GM23338 (cell line): Measurements from ENCODE around the gene GRIPAP1. TPM values are rescaled to one million over a fixed set of nuclear protein-coding genes. Genes with fewer than 3 reads are reported as not detected.

Source experiments
- ATAC-seq: fragments of 200-7000 bp; cut with Tn5 transposase; 3 replicates; pipeline ENCODE4 v1.9.1; 2020
- DNase-seq: peaks from one replicate; pipeline ENCODE4 v3.0.0-alpha.2; 2015; ENCODE audit warnings: low spot score
- H2AFZ ChIP-seq: fragments of 200-600 bp; sonication (generic); 2 replicates; pipeline ENCODE4 v1.8.0; 2016; ENCODE audit warnings: antibody characterized with exemption, mild to moderate bottlenecking, moderate library complexity
- H3F3A ChIP-seq: fragments of 200-600 bp; sonication (generic); replicated peaks from 2 replicates; pipeline ENCODE4 v1.8.0; 2017; ENCODE audit warnings: antibody characterized with exemption, mixed run types, low read depth
- H3K27ac ChIP-seq: fragments of 200-600 bp; sonication (generic); 2 replicates; pipeline ENCODE4 v1.6.1; 2016; ENCODE audit warnings: low read depth
- H3K27me3 ChIP-seq: fragments of 200-600 bp; sonication (generic); 2 replicates; pipeline ENCODE4 v1.8.0; 2016; ENCODE audit warnings: mild to moderate bottlenecking, mixed run types, moderate library complexity; ENCODE audit not compliant: insufficient read depth
- H3K36me3 ChIP-seq: fragments of 200-600 bp; sonication (generic); 2 replicates; pipeline ENCODE4 v1.8.0; 2016; ENCODE audit warnings: mild to moderate bottlenecking; ENCODE audit not compliant: insufficient read depth
- H3K4me1 ChIP-seq: fragments of 200-600 bp; sonication (generic); 2 replicates; pipeline ENCODE4 v1.8.0; 2016; ENCODE audit warnings: mild to moderate bottlenecking, moderate library complexity; ENCODE audit not compliant: insufficient read depth
- H3K4me2 ChIP-seq: fragments of 200-600 bp; sonication (generic); 2 replicates; pipeline ENCODE4 v1.7.1; 2017; ENCODE audit warnings: mixed run types
- H3K4me3 ChIP-seq: fragments of 200-600 bp; sonication (generic); 2 replicates; pipeline ENCODE4 v1.6.1; 2016; ENCODE audit warnings: mixed run types
- H3K79me2 ChIP-seq: fragments of 200-600 bp; sonication (generic); replicated peaks from 2 replicates; pipeline ENCODE4 v1.8.0; 2017; ENCODE audit warnings: mild to moderate bottlenecking; ENCODE audit not compliant: insufficient read depth
- H3K9me2 ChIP-seq: fragments of 200-600 bp; sonication (generic); 2 replicates; pipeline ENCODE4 v1.8.0; 2017; ENCODE audit not compliant: insufficient read depth
- H4K20me1 ChIP-seq: fragments of 200-600 bp; sonication (generic); replicated peaks from 2 replicates; pipeline ENCODE4 v1.8.0; 2017; ENCODE audit warnings: mild to moderate bottlenecking; ENCODE audit not compliant: insufficient read depth
- H3K27ac Mint-ChIP-seq: 2 replicates; pipeline ENCODE4 v1.8.0; 2020; ENCODE audit warnings: inconsistent platforms, mild to moderate bottlenecking, moderate library complexity, mixed read lengths
- H3K27me3 Mint-ChIP-seq: 3 replicates; pipeline ENCODE4 v1.8.0; 2022; ENCODE audit warnings: low read depth, mild to moderate bottlenecking, moderate library complexity, mixed read lengths, inconsistent platforms; ENCODE audit not compliant: insufficient read depth, poor library complexity
- H3K36me3 Mint-ChIP-seq: 3 replicates; pipeline ENCODE4 v1.8.0; 2021; ENCODE audit warnings: low read depth, mild to moderate bottlenecking, inconsistent platforms, moderate library complexity, mixed read lengths
- H3K4me1 Mint-ChIP-seq: 3 replicates; pipeline ENCODE4 v1.8.0; 2020; ENCODE audit warnings: mild to moderate bottlenecking, inconsistent platforms, mixed read lengths
- H3K4me3 Mint-ChIP-seq: 3 replicates; pipeline ENCODE4 v1.8.0; 2021; ENCODE audit warnings: moderate library complexity, mild to moderate bottlenecking, inconsistent platforms, mixed read lengths
- H3K9me3 Mint-ChIP-seq: 3 replicates; pipeline ENCODE4 v1.8.0; 2020; ENCODE audit warnings: moderate library complexity, mild to moderate bottlenecking, inconsistent platforms, mixed read lengths
- CREB1 ChIP-seq: fragments of 250-450 bp; sonication (Bioruptor Pico); IDR thresholded peaks from 2 replicates; pipeline ENCODE4 v1.5.0; 2020; ENCODE audit warnings: low read depth, mild to moderate bottlenecking, moderate library complexity
- POLR2AphosphoS5 ChIP-seq: IDR thresholded peaks from 2 replicates; pipeline ENCODE4 v1.6.1; 2016; ENCODE audit warnings: antibody characterized with exemption, low read depth
- STAT1 ChIP-seq: IDR thresholded peaks from one replicate; pipeline ENCODE4 v1.6.1; 2016; ENCODE audit warnings: antibody characterized with exemption; ENCODE audit not compliant: unreplicated experiment
- ZNF331 ChIP-seq: fragments of 250-450 bp; sonication (Bioruptor Pico); IDR thresholded peaks from 2 replicates; pipeline ENCODE4 v1.5.0; 2020; ENCODE audit warnings: low read depth, mild to moderate bottlenecking, moderate library complexity
- polyA plus RNA-seq: library from polyadenylated mRNA; unstranded; fragments of >200 nt; fragmentation: Nextera tagmentation; extraction: Ambion mirVana; gene quantifications from 2 replicates; pipeline ENCODE4 v1.2.1, GENCODE V29; 2016
- total RNA-seq: library from RNA; depleted of rRNA; stranded (reverse); fragments of >200 nt; shearing (Covaris generic); gene quantifications from 2 replicates; pipeline ENCODE4 v1.2.3, GENCODE V29; 2014
- TF ChIP-seq, protein P1 (sequence below): fragments of 250-450 bp; sonication (Bioruptor Pico); IDR thresholded peaks from 2 replicates; pipeline ENCODE4 v1.5.0; 2020; ENCODE audit warnings: mild to moderate bottlenecking, moderate library complexity
- TF ChIP-seq, protein P2 (sequence below), 2 experiments: fragments of 200-600 bp in 1 of 2; sonication (generic) in 1 of 2; conservative IDR thresholded peaks; 2 replicates each; pipeline versions ENCODE4 v1.5.1 to v1.6.1; 2016 to 2017; ENCODE audit warnings: antibody characterized with exemption in 2 of 2, low read depth in 2 of 2, mild to moderate bottlenecking in 2 of 2, moderate library complexity in 1 of 2

Gene GRIPAP1
- total and polyA plus RNA-seq, 2 experiments from 2014 or later, result 39.1 to 62.2 TPM

GRCh38 chrX:48960291-48960690, 41.8 kb downstream of the GRIPAP1 start:
- Mint-ChIP-seq H3K4me3 (no peak overlapping the region), H3K4me1 (peaks cover 11% of the 10 kb centered on the region; the same call in 2 of the 3 replicates), H3K9me3 (no peaks in the 10 kb centered on the region), H3K36me3 (peaks cover 10% of the 10 kb centered on the region; the same call in 2 of the 3 replicates), H3K27ac (no peak overlapping the region), H3K27me3 (peaks cover 11% of the 10 kb centered on the region)
- Histone ChIP-seq H3K36me3 (no peaks in the 10 kb centered on the region), H3K9me2 (no peaks in the 10 kb centered on the region), H3K27me3 (no peaks in the 10 kb centered on the region), H3K79me2 (peaks cover 18% of the 10 kb centered on the region), H3F3A (no peaks in the 10 kb centered on the region), H2AFZ (no peak overlapping the region), H4K20me1 (no peaks in the 10 kb centered on the region; the same call in 1 of the 2 replicates), H3K27ac (no peak overlapping the region), H3K4me1 (no peaks in the 10 kb centered on the region), H3K4me3 (no peak overlapping the region), H3K4me2 (no peak overlapping the region)
- TF ChIP-seq, protein P1, sequence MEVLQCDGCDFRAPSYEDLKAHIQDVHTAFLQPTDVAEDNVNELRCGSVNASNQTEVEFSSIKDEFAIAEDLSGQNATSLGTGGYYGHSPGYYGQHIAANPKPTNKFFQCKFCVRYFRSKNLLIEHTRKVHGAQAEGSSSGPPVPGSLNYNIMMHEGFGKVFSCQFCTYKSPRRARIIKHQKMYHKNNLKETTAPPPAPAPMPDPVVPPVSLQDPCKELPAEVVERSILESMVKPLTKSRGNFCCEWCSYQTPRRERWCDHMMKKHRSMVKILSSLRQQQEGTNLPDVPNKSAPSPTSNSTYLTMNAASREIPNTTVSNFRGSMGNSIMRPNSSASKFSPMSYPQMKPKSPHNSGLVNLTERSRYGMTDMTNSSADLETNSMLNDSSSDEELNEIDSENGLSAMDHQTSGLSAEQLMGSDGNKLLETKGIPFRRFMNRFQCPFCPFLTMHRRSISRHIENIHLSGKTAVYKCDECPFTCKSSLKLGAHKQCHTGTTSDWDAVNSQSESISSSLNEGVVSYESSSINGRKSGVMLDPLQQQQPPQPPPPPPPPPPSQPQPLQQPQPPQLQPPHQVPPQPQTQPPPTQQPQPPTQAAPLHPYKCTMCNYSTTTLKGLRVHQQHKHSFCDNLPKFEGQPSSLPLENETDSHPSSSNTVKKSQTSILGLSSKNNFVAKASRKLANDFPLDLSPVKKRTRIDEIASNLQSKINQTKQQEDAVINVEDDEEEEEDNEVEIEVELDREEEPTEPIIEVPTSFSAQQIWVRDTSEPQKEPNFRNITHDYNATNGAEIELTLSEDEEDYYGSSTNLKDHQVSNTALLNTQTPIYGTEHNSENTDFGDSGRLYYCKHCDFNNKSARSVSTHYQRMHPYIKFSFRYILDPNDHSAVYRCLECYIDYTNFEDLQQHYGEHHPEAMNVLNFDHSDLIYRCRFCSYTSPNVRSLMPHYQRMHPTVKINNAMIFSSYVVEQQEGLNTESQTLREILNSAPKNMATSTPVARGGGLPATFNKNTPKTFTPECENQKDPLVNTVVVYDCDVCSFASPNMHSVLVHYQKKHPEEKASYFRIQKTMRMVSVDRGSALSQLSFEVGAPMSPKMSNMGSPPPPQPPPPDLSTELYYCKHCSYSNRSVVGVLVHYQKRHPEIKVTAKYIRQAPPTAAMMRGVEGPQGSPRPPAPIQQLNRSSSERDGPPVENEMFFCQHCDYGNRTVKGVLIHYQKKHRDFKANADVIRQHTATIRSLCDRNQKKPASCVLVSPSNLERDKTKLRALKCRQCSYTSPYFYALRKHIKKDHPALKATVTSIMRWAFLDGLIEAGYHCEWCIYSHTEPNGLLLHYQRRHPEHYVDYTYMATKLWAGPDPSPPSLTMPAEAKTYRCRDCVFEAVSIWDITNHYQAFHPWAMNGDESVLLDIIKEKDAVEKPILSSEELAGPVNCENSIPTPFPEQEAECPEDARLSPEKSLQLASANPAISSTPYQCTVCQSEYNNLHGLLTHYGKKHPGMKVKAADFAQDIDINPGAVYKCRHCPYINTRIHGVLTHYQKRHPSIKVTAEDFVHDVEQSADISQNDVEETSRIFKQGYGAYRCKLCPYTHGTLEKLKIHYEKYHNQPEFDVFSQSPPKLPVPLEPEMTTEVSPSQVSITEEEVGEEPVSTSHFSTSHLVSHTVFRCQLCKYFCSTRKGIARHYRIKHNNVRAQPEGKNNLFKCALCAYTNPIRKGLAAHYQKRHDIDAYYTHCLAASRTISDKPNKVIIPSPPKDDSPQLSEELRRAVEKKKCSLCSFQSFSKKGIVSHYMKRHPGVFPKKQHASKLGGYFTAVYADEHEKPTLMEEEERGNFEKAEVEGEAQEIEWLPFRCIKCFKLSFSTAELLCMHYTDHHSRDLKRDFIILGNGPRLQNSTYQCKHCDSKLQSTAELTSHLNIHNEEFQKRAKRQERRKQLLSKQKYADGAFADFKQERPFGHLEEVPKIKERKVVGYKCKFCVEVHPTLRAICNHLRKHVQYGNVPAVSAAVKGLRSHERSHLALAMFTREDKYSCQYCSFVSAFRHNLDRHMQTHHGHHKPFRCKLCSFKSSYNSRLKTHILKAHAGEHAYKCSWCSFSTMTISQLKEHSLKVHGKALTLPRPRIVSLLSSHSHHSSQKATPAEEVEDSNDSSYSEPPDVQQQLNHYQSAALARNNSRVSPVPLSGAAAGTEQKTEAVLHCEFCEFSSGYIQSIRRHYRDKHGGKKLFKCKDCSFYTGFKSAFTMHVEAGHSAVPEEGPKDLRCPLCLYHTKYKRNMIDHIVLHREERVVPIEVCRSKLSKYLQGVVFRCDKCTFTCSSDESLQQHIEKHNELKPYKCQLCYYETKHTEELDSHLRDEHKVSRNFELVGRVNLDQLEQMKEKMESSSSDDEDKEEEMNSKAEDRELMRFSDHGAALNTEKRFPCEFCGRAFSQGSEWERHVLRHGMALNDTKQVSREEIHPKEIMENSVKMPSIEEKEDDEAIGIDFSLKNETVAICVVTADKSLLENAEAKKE (CRISPR knock-in tag), result no peak
- TF ChIP-seq ZNF331 (CRISPR knock-in tag) (no peak), STAT1 (no peak), CREB1 (no peak)
- DNase-seq, result no peak
- ATAC-seq, result no peak

- peaks cover 15% of the 10 kb centered on the region for H3K36me3 Mint-ChIP-seq
Observed at GRCh38 chrX:48958635-48959094, 43.4 kb downstream of the GRIPAP1 start.

More at GRCh38 chrX:48958635-48959094, 43.4 kb downstream of the GRIPAP1 start:
- H3K4me3 Mint-ChIP-seq, result peak overlapping the region; percentile 99
- no peaks in the 10 kb centered on the region for H3K36me3 ChIP-seq
- H3K9me3 Mint-ChIP-seq, result no peaks in the 10 kb centered on the region
- DNase-seq, result peak; percentile 10
- TF ChIP-seq, protein P2, sequence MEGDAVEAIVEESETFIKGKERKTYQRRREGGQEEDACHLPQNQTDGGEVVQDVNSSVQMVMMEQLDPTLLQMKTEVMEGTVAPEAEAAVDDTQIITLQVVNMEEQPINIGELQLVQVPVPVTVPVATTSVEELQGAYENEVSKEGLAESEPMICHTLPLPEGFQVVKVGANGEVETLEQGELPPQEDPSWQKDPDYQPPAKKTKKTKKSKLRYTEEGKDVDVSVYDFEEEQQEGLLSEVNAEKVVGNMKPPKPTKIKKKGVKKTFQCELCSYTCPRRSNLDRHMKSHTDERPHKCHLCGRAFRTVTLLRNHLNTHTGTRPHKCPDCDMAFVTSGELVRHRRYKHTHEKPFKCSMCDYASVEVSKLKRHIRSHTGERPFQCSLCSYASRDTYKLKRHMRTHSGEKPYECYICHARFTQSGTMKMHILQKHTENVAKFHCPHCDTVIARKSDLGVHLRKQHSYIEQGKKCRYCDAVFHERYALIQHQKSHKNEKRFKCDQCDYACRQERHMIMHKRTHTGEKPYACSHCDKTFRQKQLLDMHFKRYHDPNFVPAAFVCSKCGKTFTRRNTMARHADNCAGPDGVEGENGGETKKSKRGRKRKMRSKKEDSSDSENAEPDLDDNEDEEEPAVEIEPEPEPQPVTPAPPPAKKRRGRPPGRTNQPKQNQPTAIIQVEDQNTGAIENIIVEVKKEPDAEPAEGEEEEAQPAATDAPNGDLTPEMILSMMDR (conservative IDR thresholded peaks at IDR 0.05; ENCODE audit: low read depth in 2 of 2), result no peak
- TF ChIP-seq POLR2AphosphoS5, result peak; percentile 46
- H3K4me2 ChIP-seq, result peak overlapping the region; percentile 77
- no peak overlapping the region for H2AFZ ChIP-seq
- H3K27me3 ChIP-seq, result no peaks in the 10 kb centered on the region
- H3F3A ChIP-seq, result no peaks in the 10 kb centered on the region
- H3K4me3 ChIP-seq, result peak overlapping the region; percentile 78
- no peaks in the 10 kb centered on the region; the same call in none of the 2 replicates for H4K20me1 ChIP-seq
- H3K9me2 ChIP-seq, result no peaks in the 10 kb centered on the region
- H3K4me1 ChIP-seq, result no peaks in the 10 kb centered on the region
- H3K4me1 Mint-ChIP-seq, result peaks cover 11% of the 10 kb centered on the region; the same call in 2 of the 3 replicates
- no peak; the same call in 2 of the 3 replicates for ATAC-seq
- H3K27ac Mint-ChIP-seq, result peak overlapping the region; percentile 88
- peak overlapping the region; percentile 84 for H3K27ac ChIP-seq
- peaks cover 11% of the 10 kb centered on the region for H3K27me3 Mint-ChIP-seq
- H3K79me2 ChIP-seq, result peaks cover 34% of the 10 kb centered on the region
